GM19372 (cell line): ENCODE measurements around the gene OSBPL3.
"Not testable (repeated sequence)": the region's sequence is repeated elsewhere in the genome, so short reads cannot be mapped to it uniquely, and the experiment has no call there.

Experiments
- ATAC-seq: cut with Tn5 transposase; IDR thresholded peaks from one replicate; pipeline ENCODE4 v1.9.1; 2021; ENCODE audit warnings: mild to moderate bottlenecking, low read depth, moderate library complexity; ENCODE audit not compliant: unreplicated experiment

Gene OSBPL3

GRCh38 chr7:24808518-24808917 is 171.5 kb downstream of the OSBPL3 start:
- no peak for ATAC-seq

- ATAC-seq, result no peak
Observed at GRCh38 chr7:24802300-24802699, 177.7 kb downstream of the OSBPL3 start.

GRCh38 chr7:24801883-24802282 is 178.1 kb downstream of the OSBPL3 start:
- no peak for ATAC-seq

DNA sequence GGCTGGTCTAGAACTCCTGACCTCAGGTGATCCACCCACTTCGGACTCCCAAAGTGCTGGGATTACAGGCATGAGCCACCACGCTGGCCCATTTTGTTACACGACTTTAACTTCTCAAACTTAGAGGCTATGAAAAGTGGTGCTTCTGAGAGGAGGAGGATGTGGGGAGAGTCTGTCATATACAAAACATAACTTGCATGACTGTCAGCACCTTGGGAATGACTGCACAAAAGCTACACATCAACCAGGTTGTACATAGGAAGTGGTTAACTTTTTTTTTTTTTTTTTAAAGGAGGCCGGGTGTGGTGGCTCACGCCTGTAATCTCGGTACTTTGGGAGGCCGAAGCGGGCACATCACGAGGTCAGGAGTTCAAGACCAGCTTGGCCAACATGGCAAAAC is 179.3 kb downstream of the OSBPL3 start:
- ATAC-seq, result no peak

DNA sequence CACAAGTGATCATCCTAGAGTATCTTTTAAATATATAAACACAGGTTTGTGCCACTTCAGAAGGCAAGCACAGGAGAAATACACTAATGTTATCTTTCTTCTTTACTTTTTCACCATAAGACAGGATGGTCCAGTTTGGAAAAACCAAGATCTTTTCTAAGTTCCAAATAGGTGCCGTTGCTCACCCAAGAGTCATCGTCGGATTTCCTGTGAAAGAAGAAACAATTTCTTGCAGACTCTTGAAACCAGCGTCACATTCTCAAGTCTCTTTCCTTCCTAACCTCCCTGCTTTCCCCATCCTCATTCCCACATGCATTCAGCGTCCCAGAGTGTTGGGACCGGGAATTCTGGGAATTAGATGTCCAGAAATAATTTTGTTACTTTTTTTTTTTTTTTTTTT is 179.9 kb downstream of the OSBPL3 start:
- ATAC-seq, result no peak

- no peak for ATAC-seq
Observed at GRCh38 chr7:24799506-24799905, 180.5 kb downstream of the OSBPL3 start.

GRCh38 chr7:24798261-24798660 is 181.7 kb downstream of the OSBPL3 start:
- no peak for ATAC-seq

DNA sequence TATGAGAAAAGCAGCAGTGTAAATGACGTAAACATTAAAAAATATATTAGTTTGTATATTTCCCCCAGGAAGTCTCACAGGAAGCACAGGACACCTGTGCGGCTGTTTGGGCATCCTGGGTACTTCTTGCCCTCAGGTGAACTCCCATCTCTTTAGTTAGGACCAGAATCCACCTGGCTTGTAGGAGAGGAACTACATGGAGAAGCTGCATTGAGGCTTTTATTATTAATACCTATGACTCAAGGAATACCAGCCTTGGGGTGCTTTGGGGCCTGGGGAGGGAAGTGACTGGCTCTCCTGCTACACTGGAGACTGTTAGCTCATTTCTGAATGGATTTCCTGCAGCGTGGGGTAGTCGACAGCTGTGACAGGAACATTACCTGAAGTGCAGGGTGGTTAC is 182.7 kb downstream of the OSBPL3 start:
- ATAC-seq, result no peak

- ATAC-seq, result no peak
Observed at GRCh38 chr7:24795407-24795767, 184.6 kb downstream of the OSBPL3 start.

GRCh38 chr7:24794751-24795406 is 185.1 kb downstream of the OSBPL3 start:
- ATAC-seq, result not testable (repeated sequence)

- ATAC-seq, result no peak
Observed at GRCh38 chr7:24793982-24794648, 185.9 kb downstream of the OSBPL3 start.

GRCh38 chr7:24788961-24789576 is 190.9 kb downstream of the OSBPL3 start:
- ATAC-seq, result no peak

DNA sequence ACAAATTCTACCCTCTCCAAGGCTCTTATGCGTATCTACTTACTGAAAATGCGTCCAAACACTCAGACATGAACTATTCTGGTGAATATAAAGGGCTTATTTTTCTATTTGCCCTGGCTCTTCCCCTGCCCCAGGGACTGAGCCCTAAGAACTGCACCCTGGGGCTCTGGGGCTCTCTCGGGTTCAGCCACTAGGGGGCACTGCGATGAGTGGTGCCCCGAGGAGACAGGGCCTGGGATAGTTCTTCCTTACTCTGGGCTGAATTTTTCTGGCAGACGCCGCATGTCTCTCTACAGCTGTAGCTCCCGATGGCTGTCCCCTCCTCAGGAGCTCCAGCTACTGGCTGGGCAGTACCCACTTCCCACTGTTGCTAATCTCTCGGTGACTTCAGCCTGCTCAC is 191.9 kb downstream of the OSBPL3 start:
- no peak for ATAC-seq

- ATAC-seq, result no peak
Observed at GRCh38 chr7:24786941-24787340, 193.0 kb downstream of the OSBPL3 start.

GRCh38 chr7:24786306-24786705 is 193.7 kb downstream of the OSBPL3 start:
- ATAC-seq, result no peak

GRCh38 chr7:24784277-24784676 is 195.7 kb downstream of the OSBPL3 start:
- no peak for ATAC-seq

GRCh38 chr7:24783698-24784097 is 196.3 kb downstream of the OSBPL3 start:
- no peak for ATAC-seq

DNA sequence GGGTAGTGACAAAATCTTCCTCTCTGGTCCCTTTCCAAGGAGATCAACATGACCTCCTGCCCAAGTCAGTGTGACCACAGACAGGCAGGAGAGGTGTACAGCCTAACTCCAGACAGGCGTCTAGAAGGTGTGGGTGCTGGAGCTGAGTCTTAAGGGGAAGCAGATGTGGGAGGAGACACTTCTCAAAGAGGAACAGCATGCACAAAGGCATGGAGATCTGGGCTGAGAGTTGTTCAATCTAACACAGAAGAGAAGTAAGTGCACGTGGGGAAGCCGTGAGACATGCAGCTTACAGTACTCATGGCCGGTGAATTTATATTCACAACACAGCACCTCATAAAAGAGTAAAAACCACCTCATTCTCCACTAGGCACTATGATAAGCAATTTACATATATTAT is 198.9 kb downstream of the OSBPL3 start:
- no peak for ATAC-seq

GRCh38 chr7:24779283-24779655 is 200.7 kb downstream of the OSBPL3 start:
- no peak for ATAC-seq

DNA sequence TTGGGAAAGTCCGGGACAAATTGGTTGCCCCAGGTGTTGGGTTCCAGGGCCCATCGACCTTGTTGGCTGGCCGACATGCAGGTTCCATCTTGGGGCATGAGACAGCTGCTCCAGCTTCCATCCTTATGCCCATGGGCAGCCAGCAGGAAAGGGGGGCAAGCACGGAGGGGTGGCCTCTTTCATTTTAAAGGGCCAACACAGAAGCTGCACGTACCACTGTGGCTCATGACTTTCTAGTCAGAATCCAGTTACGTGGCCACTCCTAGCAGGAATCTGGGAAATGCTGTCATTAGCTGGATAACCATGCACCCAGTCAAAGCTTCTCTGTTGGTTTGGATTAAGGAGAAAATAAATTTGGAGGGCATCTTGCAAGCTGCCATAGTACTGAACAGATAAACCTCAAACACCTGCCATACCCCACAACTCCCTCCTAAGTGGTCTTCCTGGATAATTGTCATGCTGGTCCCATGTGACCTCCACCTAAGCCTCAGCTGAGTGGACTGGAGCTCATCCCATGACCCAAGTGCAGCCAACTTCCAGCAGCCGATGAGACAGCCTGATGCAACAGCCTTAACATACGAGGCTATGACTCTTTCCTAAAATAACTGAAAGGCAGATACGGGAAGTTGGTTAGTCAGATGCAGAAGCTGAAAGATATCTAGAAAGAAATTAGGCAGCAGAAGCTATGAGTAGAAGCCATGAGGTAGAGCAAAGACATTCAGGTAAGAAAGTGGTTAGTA is 201.3 kb downstream of the OSBPL3 start:
- no peak for ATAC-seq

GRCh38 chr7:24777806-24778205 is 202.2 kb downstream of the OSBPL3 start:
- ATAC-seq, result no peak
